ENCODE results near the gene SYT17. TPM values are rescaled to one million over a fixed set of nuclear protein-coding genes. Genes with fewer than 3 reads are reported as not detected.

SYT17 gene
- total RNA-seq, 4 donors from 2014 or later = 0.29 to 4.4 (median 2.2) TPM

GRCh38 chr16:19242186-19242585, 74.1 kb downstream of the SYT17 start:
- DNase-seq = no peak
- H3K9me3 ChIP-seq = no peaks in the 10 kb centered on the region
- H3K27ac ChIP-seq = no peak overlapping the region
- no peaks in the 10 kb centered on the region for H3K4me1 ChIP-seq
- H3K4me3 ChIP-seq = no peak overlapping the region
- H3K27me3 ChIP-seq = no peaks in the 10 kb centered on the region
- intact Hi-C loops (cut with DNase I; ENCODE audit: low total_unique reads) = no loop called here
- no peaks in the 10 kb centered on the region for H3K36me3 ChIP-seq
- no peak for TF ChIP-seq POLR2A (IDR thresholded peaks at IDR 0.05)
- no peak for TF ChIP-seq CTCF (IDR thresholded peaks at IDR 0.05)

- Histone ChIP-seq H3K27ac (no peak overlapping the region), H3K27me3 (no peaks in the 10 kb centered on the region), H3K4me1 (no peaks in the 10 kb centered on the region), H3K4me3 (no peak overlapping the region), H3K9me3 (no peaks in the 10 kb centered on the region), H3K36me3 (no peaks in the 10 kb centered on the region)
- no peak for DNase-seq
- TF ChIP-seq CTCF (IDR thresholded peaks at IDR 0.05) = no peak
- no peak for TF ChIP-seq POLR2A (IDR thresholded peaks at IDR 0.05)
- intact Hi-C loops (cut with DNase I; ENCODE audit: low total_unique reads) = no loop called here
These were observed 75.0 kb downstream of the SYT17 start for GRCh38 chr16:19242987-19243575.

DNA sequence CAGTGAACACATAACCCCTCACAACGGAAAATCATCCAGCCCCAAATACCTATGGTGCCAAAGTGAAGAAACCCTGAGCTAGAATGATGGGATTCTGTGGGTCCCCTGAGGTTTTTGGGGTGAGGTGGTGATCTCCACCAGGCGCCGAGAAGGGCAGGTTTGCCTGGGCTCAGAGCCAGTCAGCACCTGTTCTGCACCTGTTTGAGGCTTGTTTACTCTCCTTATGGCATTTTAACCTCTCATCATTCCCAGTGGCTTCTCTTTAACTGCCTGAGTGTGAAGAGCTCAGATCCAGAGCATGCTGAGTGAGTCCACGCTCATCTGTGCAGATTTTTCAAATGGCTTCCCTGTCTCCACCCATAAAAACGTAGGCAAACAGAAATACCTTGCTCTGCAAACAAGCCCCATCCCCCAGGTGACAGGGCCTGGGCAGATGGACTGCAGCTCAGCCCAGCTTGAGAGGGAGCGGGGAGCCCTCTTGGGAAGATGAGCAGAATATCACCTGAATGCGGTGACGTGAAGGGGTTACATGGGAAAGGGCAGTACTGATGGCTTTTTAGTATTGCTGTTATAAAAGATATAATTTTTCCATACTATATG, 77.4 kb downstream of the SYT17 start:
- no peaks in the 10 kb centered on the region for H3K27me3 ChIP-seq
- no peaks in the 10 kb centered on the region for H3K36me3 ChIP-seq
- H3K4me3 ChIP-seq = no peak overlapping the region
- intact Hi-C loops (cut with DNase I; ENCODE audit: low total_unique reads) = no loop called here
- no peak for DNase-seq
- TF ChIP-seq CTCF (IDR thresholded peaks at IDR 0.05) (no peak), POLR2A (IDR thresholded peaks at IDR 0.05) (no peak)
- no peak overlapping the region for H3K27ac ChIP-seq
- H3K4me1 ChIP-seq = no peaks in the 10 kb centered on the region
- H3K9me3 ChIP-seq = no peaks in the 10 kb centered on the region

- Histone ChIP-seq H3K27ac (no peak overlapping the region), H3K4me1 (no peaks in the 10 kb centered on the region), H3K27me3 (no peaks in the 10 kb centered on the region), H3K4me3 (no peak overlapping the region), H3K9me3 (no peaks in the 10 kb centered on the region), H3K36me3 (no peaks in the 10 kb centered on the region)
- TF ChIP-seq CTCF (IDR thresholded peaks at IDR 0.05) = no peak
- no peak for TF ChIP-seq POLR2A (IDR thresholded peaks at IDR 0.05)
- DNase-seq = no peak
- intact Hi-C loops (cut with DNase I; ENCODE audit: low total_unique reads) = no loop called here
These were observed 84.9 kb downstream of the SYT17 start for GRCh38 chr16:19252904-19253303.

- Histone ChIP-seq H3K27ac (no peak overlapping the region), H3K36me3 (no peaks in the 10 kb centered on the region), H3K4me1 (no peaks in the 10 kb centered on the region), H3K27me3 (no peaks in the 10 kb centered on the region), H3K9me3 (no peaks in the 10 kb centered on the region), H3K4me3 (no peak overlapping the region)
- TF ChIP-seq POLR2A (IDR thresholded peaks at IDR 0.05) (no peak), CTCF (IDR thresholded peaks at IDR 0.05) (no peak)
- DNase-seq = no peak
- intact Hi-C loops (cut with DNase I; ENCODE audit: low total_unique reads) = no loop called here
These were observed 86.6 kb downstream of the SYT17 start for GRCh38 chr16:19254611-19255010.
